ENCODE results near the gene MAPK1.

The MAPK1 gene

GRCh38 chr22:21860491-21861039 is 6.9 kb downstream of the MAPK1 start:
- no peak for TF ChIP-seq ZNF302 (tag by site-specific recombination; IDR thresholded peaks at IDR 0.05; ENCODE audit: low read depth)
- no peak for TF ChIP-seq ZNF155 (tag by site-specific recombination; IDR thresholded peaks at IDR 0.05)
- Histone ChIP-seq H3K4me1 (ENCODE audit: control insufficient read depth, insufficient read depth, low read length) (peaks cover 6% of the 10 kb centered on the region), H3K36me3 (ENCODE audit: control insufficient read depth in 2 of 2, insufficient read depth in 1 of 2, low read length in 2 of 2) (no peaks in the 10 kb centered on the region), H3K27ac (ENCODE audit: extremely low read depth, low read depth, low read length) (no peak overlapping the region), H3K9me3 (ENCODE audit: control insufficient read depth, insufficient read depth, low read depth, low read length) (no peaks in the 10 kb centered on the region), H3K4me3 (ENCODE audit: low read depth, low read length) (no peak overlapping the region)
- ChIA-PET CTCF (interaction anchor here (0.6 to 1.2 kb wide), 4 partner anchors 11 to 82 kb away, joined by 3 to 9 read pairs (median 3); no protein-coding TSS in a partner anchor), POLR2A (interaction anchor here (1.0 kb wide), 1 partner anchor 25 kb away, joined by 3 read pairs; no protein-coding TSS in a partner anchor)

- Histone ChIP-seq H3K36me3 (ENCODE audit: control insufficient read depth in 2 of 2, insufficient read depth in 1 of 2, low read length in 2 of 2) (no peaks in the 10 kb centered on the region), H3K27ac (ENCODE audit: extremely low read depth, low read depth, low read length) (no peak overlapping the region), H3K4me1 (ENCODE audit: control insufficient read depth, insufficient read depth, low read length) (peaks cover 6% of the 10 kb centered on the region), H3K4me3 (ENCODE audit: low read depth, low read length) (no peak overlapping the region), H3K9me3 (ENCODE audit: control insufficient read depth, insufficient read depth, low read depth, low read length) (no peaks in the 10 kb centered on the region)
- ChIA-PET CTCF (interaction anchor here (0.5 to 0.7 kb wide), 2 partner anchors 83 to 109 kb away, joined by 3 to 5 read pairs; no protein-coding TSS in a partner anchor), POLR2A (interaction anchor here (0.5 kb wide), 1 partner anchor 90 kb away, joined by 6 read pairs; no protein-coding TSS in a partner anchor)
- TF ChIP-seq ZNF623 (tag by site-specific recombination; IDR thresholded peaks at IDR 0.05) (no peak), PRDM10 (tag by site-specific recombination; IDR thresholded peaks at IDR 0.05) (peak; percentile 25; the same call in 1 of the 2 replicates), ZNF16 (tag by site-specific recombination; IDR thresholded peaks at IDR 0.05; ENCODE audit: low read depth) (no peak), ZNF354C (tag by site-specific recombination; IDR thresholded peaks at IDR 0.05; ENCODE audit: borderline replicate concordance, low read depth) (no peak), PRDM2 (tag by site-specific recombination; IDR thresholded peaks at IDR 0.05; ENCODE audit: borderline replicate concordance) (no peak), OSR2 (tag by site-specific recombination; IDR thresholded peaks at IDR 0.05) (0 out of 2 replicates have a peak, but pooled peaks have one; percentile 21), ZNF416 (tag by site-specific recombination; IDR thresholded peaks at IDR 0.05) (no peak), ZNF239 (tag by site-specific recombination; IDR thresholded peaks at IDR 0.05) (no peak), ZNF280C (tag by site-specific recombination; IDR thresholded peaks at IDR 0.05) (no peak), ZNF701 (tag by site-specific recombination; IDR thresholded peaks at IDR 0.05) (no peak)
These were observed 9.2 kb downstream of the MAPK1 start for GRCh38 chr22:21858025-21858764.

All from HEK293 (cell line).